ENCODE results near the gene STOML1.

The STOML1 gene

GRCh38 chr15:73951601-73952000 is 40.5 kb downstream of the STOML1 start:
- no peak for TF ChIP-seq CTCF (IDR thresholded peaks at IDR 0.05; ENCODE audit: low read depth, low read length, missing control alignments)
- H3K4me3 ChIP-seq (ENCODE audit: low read depth, low read length): no peak overlapping the region
- no peaks in the 10 kb centered on the region for H3K27me3 ChIP-seq (replicated peaks)
- in situ Hi-C loops (cut with HindIII; ENCODE audit: low pct_ligation_motif_present, low sequenced_read_pairs): no loop called here
- H3K36me3 ChIP-seq (replicated peaks): peaks cover 29% of the 10 kb centered on the region
- H3K27ac ChIP-seq: peak overlapping the region; percentile 62
- no peak for DNase-seq

GRCh38 chr15:73950831-73951561 is 41.1 kb downstream of the STOML1 start:
- TF ChIP-seq CTCF (IDR thresholded peaks at IDR 0.05; ENCODE audit: low read depth, low read length, missing control alignments): peak; percentile 95
- peak; percentile 96 for DNase-seq
- Histone ChIP-seq H3K36me3 (replicated peaks) (peaks cover 29% of the 10 kb centered on the region), H3K27ac (peak overlapping the region; percentile 62), H3K27me3 (replicated peaks) (no peaks in the 10 kb centered on the region), H3K4me3 (ENCODE audit: low read depth, low read length) (no peak overlapping the region)
- in situ Hi-C loops (cut with HindIII; ENCODE audit: low pct_ligation_motif_present, low sequenced_read_pairs): no loop called here

- in situ Hi-C loops (cut with HindIII; ENCODE audit: low pct_ligation_motif_present, low sequenced_read_pairs): no loop called here
- peak overlapping the region; percentile 20 for H3K27ac ChIP-seq
- no peak for DNase-seq
- no peak for TF ChIP-seq CTCF (IDR thresholded peaks at IDR 0.05; ENCODE audit: low read depth, low read length, missing control alignments)
- H3K4me3 ChIP-seq (ENCODE audit: low read depth, low read length): no peak overlapping the region
- peaks cover 29% of the 10 kb centered on the region for H3K36me3 ChIP-seq (replicated peaks)
- H3K27me3 ChIP-seq (replicated peaks): no peaks in the 10 kb centered on the region
Measured at GRCh38 chr15:73950479-73950830, 41.6 kb downstream of the STOML1 start.

- in situ Hi-C loops (cut with HindIII; ENCODE audit: low pct_ligation_motif_present, low sequenced_read_pairs): no loop called here
- TF ChIP-seq CTCF (IDR thresholded peaks at IDR 0.05; ENCODE audit: low read depth, low read length, missing control alignments): no peak
- DNase-seq: no peak
- H3K36me3 ChIP-seq (replicated peaks): peaks cover 34% of the 10 kb centered on the region
- H3K27me3 ChIP-seq (replicated peaks): no peaks in the 10 kb centered on the region
- H3K4me3 ChIP-seq (ENCODE audit: low read depth, low read length): no peak overlapping the region
- H3K27ac ChIP-seq: no peak overlapping the region
Measured at GRCh38 chr15:73949496-73949895, 42.6 kb downstream of the STOML1 start.

- in situ Hi-C loops (cut with HindIII; ENCODE audit: low pct_ligation_motif_present, low sequenced_read_pairs): no loop called here
- Histone ChIP-seq H3K27me3 (replicated peaks) (no peaks in the 10 kb centered on the region), H3K4me3 (ENCODE audit: low read depth, low read length) (no peak overlapping the region), H3K36me3 (replicated peaks) (peaks cover 37% of the 10 kb centered on the region), H3K27ac (no peak overlapping the region)
- no peak for DNase-seq
- no peak for TF ChIP-seq CTCF (IDR thresholded peaks at IDR 0.05; ENCODE audit: low read depth, low read length, missing control alignments)
Measured at GRCh38 chr15:73948982-73949381, 43.1 kb downstream of the STOML1 start.

GRCh38 chr15:73948396-73948795 is 43.7 kb downstream of the STOML1 start:
- H3K27ac ChIP-seq: no peak overlapping the region
- H3K36me3 ChIP-seq (replicated peaks): peaks cover 37% of the 10 kb centered on the region
- no peak for DNase-seq
- no peaks in the 10 kb centered on the region for H3K27me3 ChIP-seq (replicated peaks)
- no peak overlapping the region for H3K4me3 ChIP-seq (ENCODE audit: low read depth, low read length)
- in situ Hi-C loops (cut with HindIII; ENCODE audit: low pct_ligation_motif_present, low sequenced_read_pairs): no loop called here
- no peak for TF ChIP-seq CTCF (IDR thresholded peaks at IDR 0.05; ENCODE audit: low read depth, low read length, missing control alignments)

Data from brain microvascular endothelial cell (primary cell).